ENCODE data around the gene G6PC3. TPM values are rescaled to one million over a fixed set of nuclear protein-coding genes. Genes with fewer than 3 reads are reported as not detected.

Gene G6PC3
- total RNA-seq, 4 donors from 2014 or later = 41.4 to 104 (median 80.8) TPM

DNA sequence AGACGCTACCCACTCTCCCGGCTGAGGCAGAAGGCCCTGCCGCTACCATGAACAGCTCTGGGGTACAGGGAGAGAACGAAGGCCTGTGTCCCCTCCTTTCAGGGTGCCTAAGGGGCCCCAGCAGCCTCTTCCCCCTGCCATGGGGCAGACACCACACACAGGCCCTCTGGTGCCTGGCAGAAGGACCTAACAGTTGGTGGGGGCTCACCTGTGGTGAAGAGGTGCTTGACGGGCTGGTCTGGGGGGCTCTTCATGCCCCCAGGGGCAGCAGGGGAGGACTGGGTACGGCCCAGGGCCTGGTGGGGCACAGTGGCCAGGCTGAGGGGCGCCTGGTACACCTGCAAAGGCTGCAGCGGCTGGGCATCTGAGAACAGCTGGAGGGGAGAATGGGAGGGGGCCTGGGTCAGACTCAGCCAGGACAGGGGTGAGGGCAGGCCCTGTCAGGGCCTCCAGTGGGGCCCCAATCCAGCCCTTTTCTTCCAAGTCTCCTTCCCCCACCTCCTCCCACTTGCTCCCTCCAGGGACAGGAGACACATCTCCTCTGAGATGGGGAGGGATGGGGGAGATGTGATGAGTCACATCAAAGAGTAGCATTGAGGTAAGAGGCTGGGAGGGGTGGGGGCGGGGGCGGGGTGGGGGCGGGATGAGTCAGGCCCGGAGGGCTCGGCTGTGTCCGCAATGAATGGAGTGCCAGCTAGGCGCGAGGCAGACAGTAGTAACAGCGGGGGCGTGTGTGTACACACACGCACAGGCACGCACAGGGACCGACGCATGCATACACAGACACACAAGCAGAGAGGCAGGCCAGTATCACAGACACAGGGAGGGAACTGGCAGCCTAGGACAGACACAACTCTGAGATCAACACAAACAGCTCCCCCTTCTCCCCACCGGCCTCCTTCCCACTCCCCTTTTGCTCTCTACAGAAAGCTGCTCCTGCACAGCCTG is 16.1 kb downstream of the G6PC3 start:
- DNase-seq = no peak
- no peaks in the 10 kb centered on the region for H3K4me1 ChIP-seq
- H3K27ac ChIP-seq = peak overlapping the region in 2 of 3 donors; percentile 30 to 38
- no peaks in the 10 kb centered on the region for H3K9me3 ChIP-seq
- H3K27me3 ChIP-seq = no peaks in the 10 kb centered on the region
- WGBS, 2 donors = 72 to 75% methylated on average over 20 to 21 of the region's 23 CpGs
- H3K36me3 ChIP-seq = peaks cover 73 to 80% of the 10 kb centered on the region in 2 donors
- intact Hi-C loops (cut with DNase I) = no loop called here
- no peak overlapping the region for H3K4me3 ChIP-seq (replicated peaks in 1 of 3)
- TF ChIP-seq POLR2A (IDR thresholded peaks at IDR 0.05) = no peak
- TF ChIP-seq, protein P1, sequence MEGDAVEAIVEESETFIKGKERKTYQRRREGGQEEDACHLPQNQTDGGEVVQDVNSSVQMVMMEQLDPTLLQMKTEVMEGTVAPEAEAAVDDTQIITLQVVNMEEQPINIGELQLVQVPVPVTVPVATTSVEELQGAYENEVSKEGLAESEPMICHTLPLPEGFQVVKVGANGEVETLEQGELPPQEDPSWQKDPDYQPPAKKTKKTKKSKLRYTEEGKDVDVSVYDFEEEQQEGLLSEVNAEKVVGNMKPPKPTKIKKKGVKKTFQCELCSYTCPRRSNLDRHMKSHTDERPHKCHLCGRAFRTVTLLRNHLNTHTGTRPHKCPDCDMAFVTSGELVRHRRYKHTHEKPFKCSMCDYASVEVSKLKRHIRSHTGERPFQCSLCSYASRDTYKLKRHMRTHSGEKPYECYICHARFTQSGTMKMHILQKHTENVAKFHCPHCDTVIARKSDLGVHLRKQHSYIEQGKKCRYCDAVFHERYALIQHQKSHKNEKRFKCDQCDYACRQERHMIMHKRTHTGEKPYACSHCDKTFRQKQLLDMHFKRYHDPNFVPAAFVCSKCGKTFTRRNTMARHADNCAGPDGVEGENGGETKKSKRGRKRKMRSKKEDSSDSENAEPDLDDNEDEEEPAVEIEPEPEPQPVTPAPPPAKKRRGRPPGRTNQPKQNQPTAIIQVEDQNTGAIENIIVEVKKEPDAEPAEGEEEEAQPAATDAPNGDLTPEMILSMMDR (IDR thresholded peaks at IDR 0.05) = no peak

DNA sequence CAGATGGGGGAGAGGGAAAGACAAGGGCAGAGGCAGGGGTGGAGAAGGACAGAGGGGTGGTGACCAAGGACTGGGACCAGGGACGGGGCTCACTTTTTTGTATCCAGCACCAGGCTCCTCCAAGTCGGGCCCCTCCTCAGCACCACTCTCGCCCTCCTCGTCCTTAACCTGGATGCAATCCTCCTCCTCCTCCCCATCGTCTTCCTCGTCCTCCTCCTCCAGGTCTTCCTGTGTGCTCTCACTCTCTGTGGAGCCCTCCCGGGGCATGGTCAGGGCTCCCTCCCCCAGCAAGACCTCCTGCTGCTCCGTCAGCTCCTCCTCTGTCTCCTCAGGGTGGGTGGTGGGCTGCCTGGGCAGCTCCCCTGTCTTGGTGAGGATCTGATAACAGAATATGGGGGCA is 16.8 kb downstream of the G6PC3 start:
- TF ChIP-seq, protein P1 (IDR thresholded peaks at IDR 0.05) = no peak
- no peak for TF ChIP-seq POLR2A (IDR thresholded peaks at IDR 0.05)
- Histone ChIP-seq H3K27me3 (no peaks in the 10 kb centered on the region), H3K4me3 (replicated peaks in 1 of 3) (no peak overlapping the region), H3K9me3 (no peaks in the 10 kb centered on the region), H3K4me1 (no peaks in the 10 kb centered on the region), H3K27ac (no peak overlapping the region), H3K36me3 (peaks cover 73 to 80% of the 10 kb centered on the region in 2 donors)
- intact Hi-C loops (cut with DNase I) = no loop called here
- 78 to 86% methylated on average over 8 of the region's 8 CpGs for WGBS, 2 donors
- no peak for DNase-seq

DNA sequence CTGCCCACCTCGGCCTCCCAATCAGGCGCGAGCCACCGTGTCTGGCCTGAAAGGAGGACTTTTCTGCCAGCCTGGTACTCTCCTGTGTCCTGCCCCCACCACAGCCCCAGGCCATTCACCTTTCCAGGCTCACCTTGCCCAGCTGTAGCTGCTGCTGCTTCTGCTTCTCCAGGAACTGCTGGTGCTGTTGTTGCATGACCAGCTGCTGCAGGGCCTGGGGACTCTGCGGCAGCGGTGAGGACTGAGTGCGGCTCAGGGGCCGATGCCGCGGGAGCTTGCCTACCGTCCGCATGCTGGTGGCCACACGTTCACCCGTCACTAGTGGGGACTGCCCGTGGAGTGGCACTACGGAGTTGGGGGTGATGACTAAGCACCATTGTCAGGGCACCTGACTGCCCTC is 17.7 kb downstream of the G6PC3 start:
- TF ChIP-seq POLR2A (IDR thresholded peaks at IDR 0.05) = no peak
- TF ChIP-seq, protein P1 (IDR thresholded peaks at IDR 0.05) = no peak

DNA sequence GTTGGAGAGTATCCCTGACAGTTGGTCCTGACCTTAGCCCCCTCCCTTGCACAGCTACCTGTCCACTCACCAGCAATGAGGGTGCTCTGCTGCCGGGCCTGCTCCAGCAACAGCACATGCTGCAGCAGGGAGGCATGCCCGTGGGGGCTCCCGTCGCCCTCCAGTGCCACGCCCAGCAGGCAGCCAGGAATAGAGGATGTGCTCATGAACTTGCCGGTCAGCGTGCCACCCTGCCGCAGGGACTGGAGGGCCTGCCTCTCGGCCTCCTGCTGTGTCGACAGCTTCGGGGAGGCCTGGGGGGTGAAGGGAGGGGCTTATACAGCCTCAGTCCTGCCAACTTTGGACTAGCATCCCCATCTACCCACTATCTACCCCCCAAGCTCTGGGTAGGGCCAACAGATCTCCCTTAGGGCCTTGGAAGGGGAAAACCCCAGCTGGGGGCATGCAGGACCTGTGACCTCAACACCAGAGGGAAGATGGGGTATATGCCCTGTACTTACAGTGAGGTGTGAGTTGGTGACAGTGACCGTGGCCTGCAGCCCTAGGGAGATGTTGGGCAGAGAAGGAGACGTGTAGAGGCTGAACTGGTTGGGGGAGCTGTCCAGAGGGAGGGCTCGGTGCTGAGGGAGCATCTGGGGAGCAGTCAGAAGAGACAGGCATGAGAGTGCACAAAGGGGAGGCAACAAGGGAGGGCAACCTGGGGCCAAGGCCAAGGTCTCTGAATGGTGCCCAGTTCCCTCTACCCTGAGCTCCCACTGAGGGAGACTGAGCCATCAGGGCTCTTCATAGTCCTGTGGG is 20.9 kb downstream of the G6PC3 start:
- Histone ChIP-seq H3K9me3 (no peaks in the 10 kb centered on the region), H3K4me1 (peaks cover 13% of the 10 kb centered on the region in 2 donors), H3K27ac (no peak overlapping the region), H3K4me3 (replicated peaks in 1 of 3) (no peak overlapping the region), H3K27me3 (no peaks in the 10 kb centered on the region), H3K36me3 (peaks cover 50 to 53% of the 10 kb centered on the region in 2 donors)
- WGBS, 2 donors = 91 to 96% methylated on average over 11 of the region's 14 CpGs
- DNase-seq = no peak
- intact Hi-C loops (cut with DNase I) = no loop called here
- TF ChIP-seq POLR2A (IDR thresholded peaks at IDR 0.05) = no peak
- TF ChIP-seq, protein P1 (IDR thresholded peaks at IDR 0.05) = no peak

More for the DNA sequence above, 17.7 kb downstream of the G6PC3 start:
- no peaks in the 10 kb centered on the region for H3K9me3 ChIP-seq
- 96 to 100% methylated on average over 15 of the region's 16 CpGs for WGBS, 2 donors
- H3K27ac ChIP-seq = no peak overlapping the region
- no peaks in the 10 kb centered on the region for H3K4me1 ChIP-seq
- peaks cover 73 to 80% of the 10 kb centered on the region in 2 donors for H3K36me3 ChIP-seq
- H3K27me3 ChIP-seq = no peaks in the 10 kb centered on the region
- DNase-seq = no peak
- intact Hi-C loops (cut with DNase I) = no loop called here
- no peak overlapping the region for H3K4me3 ChIP-seq (replicated peaks in 1 of 3)

All from thyroid gland (tissue), 4 donors.